Panc1 (cell line): ENCODE data around the gene FN3K.

Source experiments
- POLR2AphosphoS5 ChIP-seq: IDR thresholded peaks from 2 replicates; pipeline ENCODE4 v1.6.1; 2012; ENCODE audit warnings: mild to moderate bottlenecking, low read depth, low read length, moderate library complexity
- TF ChIP-seq, protein P1 (sequence below): fragments of 450-650 bp; IDR thresholded peaks from 2 replicates; pipeline ENCODE4 v1.5.1; 2017; ENCODE audit warnings: mild to moderate bottlenecking

- TF ChIP-seq, protein P1, sequence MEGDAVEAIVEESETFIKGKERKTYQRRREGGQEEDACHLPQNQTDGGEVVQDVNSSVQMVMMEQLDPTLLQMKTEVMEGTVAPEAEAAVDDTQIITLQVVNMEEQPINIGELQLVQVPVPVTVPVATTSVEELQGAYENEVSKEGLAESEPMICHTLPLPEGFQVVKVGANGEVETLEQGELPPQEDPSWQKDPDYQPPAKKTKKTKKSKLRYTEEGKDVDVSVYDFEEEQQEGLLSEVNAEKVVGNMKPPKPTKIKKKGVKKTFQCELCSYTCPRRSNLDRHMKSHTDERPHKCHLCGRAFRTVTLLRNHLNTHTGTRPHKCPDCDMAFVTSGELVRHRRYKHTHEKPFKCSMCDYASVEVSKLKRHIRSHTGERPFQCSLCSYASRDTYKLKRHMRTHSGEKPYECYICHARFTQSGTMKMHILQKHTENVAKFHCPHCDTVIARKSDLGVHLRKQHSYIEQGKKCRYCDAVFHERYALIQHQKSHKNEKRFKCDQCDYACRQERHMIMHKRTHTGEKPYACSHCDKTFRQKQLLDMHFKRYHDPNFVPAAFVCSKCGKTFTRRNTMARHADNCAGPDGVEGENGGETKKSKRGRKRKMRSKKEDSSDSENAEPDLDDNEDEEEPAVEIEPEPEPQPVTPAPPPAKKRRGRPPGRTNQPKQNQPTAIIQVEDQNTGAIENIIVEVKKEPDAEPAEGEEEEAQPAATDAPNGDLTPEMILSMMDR = no peak
- TF ChIP-seq POLR2AphosphoS5 = no peak
Observed at GRCh38 chr17:82791532-82791931, 56.1 kb downstream of the FN3K start.
